GM23338 (cell line): ENCODE results near the gene SPHK1. TPM values are rescaled to one million over a fixed set of nuclear protein-coding genes. Genes with fewer than 3 reads are reported as not detected.

Experiments
- ATAC-seq: fragments of 200-7000 bp; cut with Tn5 transposase; 3 replicates; pipeline ENCODE4 v1.9.1; 2020
- DNase-seq: peaks from one replicate; pipeline ENCODE4 v3.0.0-alpha.2; 2015; ENCODE audit warnings: low spot score
- H2AFZ ChIP-seq: fragments of 200-600 bp; sonication (generic); 2 replicates; pipeline ENCODE4 v1.8.0; 2016; ENCODE audit warnings: antibody characterized with exemption, mild to moderate bottlenecking, moderate library complexity
- H3F3A ChIP-seq: fragments of 200-600 bp; sonication (generic); replicated peaks from 2 replicates; pipeline ENCODE4 v1.8.0; 2017; ENCODE audit warnings: antibody characterized with exemption, mixed run types, low read depth
- H3K27ac ChIP-seq: fragments of 200-600 bp; sonication (generic); 2 replicates; pipeline ENCODE4 v1.6.1; 2016; ENCODE audit warnings: low read depth
- H3K27me3 ChIP-seq: fragments of 200-600 bp; sonication (generic); 2 replicates; pipeline ENCODE4 v1.8.0; 2016; ENCODE audit warnings: mild to moderate bottlenecking, mixed run types, moderate library complexity; ENCODE audit not compliant: insufficient read depth
- H3K36me3 ChIP-seq: fragments of 200-600 bp; sonication (generic); 2 replicates; pipeline ENCODE4 v1.8.0; 2016; ENCODE audit warnings: mild to moderate bottlenecking; ENCODE audit not compliant: insufficient read depth
- H3K4me1 ChIP-seq: fragments of 200-600 bp; sonication (generic); 2 replicates; pipeline ENCODE4 v1.8.0; 2016; ENCODE audit warnings: mild to moderate bottlenecking, moderate library complexity; ENCODE audit not compliant: insufficient read depth
- H3K4me2 ChIP-seq: fragments of 200-600 bp; sonication (generic); 2 replicates; pipeline ENCODE4 v1.7.1; 2017; ENCODE audit warnings: mixed run types
- H3K4me3 ChIP-seq: fragments of 200-600 bp; sonication (generic); 2 replicates; pipeline ENCODE4 v1.6.1; 2016; ENCODE audit warnings: mixed run types
- H3K79me2 ChIP-seq: fragments of 200-600 bp; sonication (generic); replicated peaks from 2 replicates; pipeline ENCODE4 v1.8.0; 2017; ENCODE audit warnings: mild to moderate bottlenecking; ENCODE audit not compliant: insufficient read depth
- H3K9me2 ChIP-seq: fragments of 200-600 bp; sonication (generic); 2 replicates; pipeline ENCODE4 v1.8.0; 2017; ENCODE audit not compliant: insufficient read depth
- H4K20me1 ChIP-seq: fragments of 200-600 bp; sonication (generic); replicated peaks from 2 replicates; pipeline ENCODE4 v1.8.0; 2017; ENCODE audit warnings: mild to moderate bottlenecking; ENCODE audit not compliant: insufficient read depth
- H3K27ac Mint-ChIP-seq: 2 replicates; pipeline ENCODE4 v1.8.0; 2020; ENCODE audit warnings: inconsistent platforms, mild to moderate bottlenecking, moderate library complexity, mixed read lengths
- H3K27me3 Mint-ChIP-seq: 3 replicates; pipeline ENCODE4 v1.8.0; 2022; ENCODE audit warnings: low read depth, mild to moderate bottlenecking, moderate library complexity, mixed read lengths, inconsistent platforms; ENCODE audit not compliant: insufficient read depth, poor library complexity
- H3K36me3 Mint-ChIP-seq: 3 replicates; pipeline ENCODE4 v1.8.0; 2021; ENCODE audit warnings: low read depth, mild to moderate bottlenecking, inconsistent platforms, moderate library complexity, mixed read lengths
- H3K4me1 Mint-ChIP-seq: 3 replicates; pipeline ENCODE4 v1.8.0; 2020; ENCODE audit warnings: mild to moderate bottlenecking, inconsistent platforms, mixed read lengths
- H3K4me3 Mint-ChIP-seq: 3 replicates; pipeline ENCODE4 v1.8.0; 2021; ENCODE audit warnings: moderate library complexity, mild to moderate bottlenecking, inconsistent platforms, mixed read lengths
- H3K9me3 Mint-ChIP-seq: 3 replicates; pipeline ENCODE4 v1.8.0; 2020; ENCODE audit warnings: moderate library complexity, mild to moderate bottlenecking, inconsistent platforms, mixed read lengths
- CREB1 ChIP-seq: fragments of 250-450 bp; sonication (Bioruptor Pico); IDR thresholded peaks from 2 replicates; pipeline ENCODE4 v1.5.0; 2020; ENCODE audit warnings: low read depth, mild to moderate bottlenecking, moderate library complexity
- CTCF ChIP-seq, 2 experiments: fragments of 200-600 bp in 1 of 2; sonication (generic) in 1 of 2; conservative IDR thresholded peaks; 2 replicates each; pipeline versions ENCODE4 v1.5.1 to v1.6.1; 2016 to 2017; ENCODE audit warnings: antibody characterized with exemption in 2 of 2, low read depth in 2 of 2, mild to moderate bottlenecking in 2 of 2, moderate library complexity in 1 of 2
- ETS1 ChIP-seq: IDR thresholded peaks from 2 replicates; pipeline ENCODE4 v1.6.1; 2016; ENCODE audit warnings: antibody characterized with exemption
- EZH2 ChIP-seq: fragments of 200-600 bp; sonication (generic); IDR thresholded peaks from one replicate; pipeline ENCODE4 v1.8.0; 2017; ENCODE audit warnings: antibody characterized with exemption, mild to moderate bottlenecking, low read depth; ENCODE audit not compliant: unreplicated experiment
- EZH2phosphoT487 ChIP-seq: fragments of 200-600 bp; sonication (generic); IDR thresholded peaks from one replicate; pipeline ENCODE4 v1.8.1; 2018; ENCODE audit warnings: antibody characterized with exemption; ENCODE audit not compliant: unreplicated experiment
- JUNB ChIP-seq: IDR thresholded peaks from one replicate; pipeline ENCODE4 v1.6.1; 2016; ENCODE audit warnings: antibody characterized with exemption; ENCODE audit not compliant: unreplicated experiment
- NANOG ChIP-seq: IDR thresholded peaks from 2 replicates; pipeline ENCODE4 v1.6.1; 2016; ENCODE audit warnings: antibody characterized with exemption, borderline replicate concordance
- POLR2AphosphoS5 ChIP-seq: IDR thresholded peaks from 2 replicates; pipeline ENCODE4 v1.6.1; 2016; ENCODE audit warnings: antibody characterized with exemption, low read depth
- REST ChIP-seq: IDR thresholded peaks from one replicate; pipeline ENCODE4 v1.6.1; 2018; ENCODE audit warnings: antibody characterized with exemption; ENCODE audit not compliant: unreplicated experiment
- STAT1 ChIP-seq: IDR thresholded peaks from one replicate; pipeline ENCODE4 v1.6.1; 2016; ENCODE audit warnings: antibody characterized with exemption; ENCODE audit not compliant: unreplicated experiment
- ZNF114 ChIP-seq: fragments of 250-450 bp; sonication (Bioruptor Pico); IDR thresholded peaks from 2 replicates; pipeline ENCODE4 v1.5.0; 2020; ENCODE audit warnings: mild to moderate bottlenecking, moderate library complexity
- polyA plus RNA-seq: library from polyadenylated mRNA; unstranded; fragments of >200 nt; fragmentation: Nextera tagmentation; extraction: Ambion mirVana; gene quantifications from 2 replicates; pipeline ENCODE4 v1.2.1, GENCODE V29; 2016
- total RNA-seq: library from RNA; depleted of rRNA; stranded (reverse); fragments of >200 nt; shearing (Covaris generic); gene quantifications from 2 replicates; pipeline ENCODE4 v1.2.3, GENCODE V29; 2014

The SPHK1 gene
- total and polyA plus RNA-seq, 2 experiments from 2014 or later = 1.3 to 3.2 TPM

GRCh38 chr17:76341301-76341700, 43.1 kb upstream of the SPHK1 start:
- H3K4me3 ChIP-seq = no peak overlapping the region
- peaks cover 3% of the 10 kb centered on the region; the same call in 1 of the 2 replicates for H3K36me3 ChIP-seq
- ATAC-seq (no peak), DNase-seq (no peak)
- H3K4me1 ChIP-seq = no peaks in the 10 kb centered on the region
- H3F3A ChIP-seq = no peaks in the 10 kb centered on the region
- Mint-ChIP-seq H3K36me3 (peaks cover 36% of the 10 kb centered on the region), H3K9me3 (no peaks in the 10 kb centered on the region; the same call in 2 of the 3 replicates), H3K4me3 (no peak overlapping the region), H3K27ac (no peak overlapping the region), H3K27me3 (no peaks in the 10 kb centered on the region), H3K4me1 (no peaks in the 10 kb centered on the region)
- no peak overlapping the region for H2AFZ ChIP-seq
- no peak overlapping the region for H3K27ac ChIP-seq
- no peaks in the 10 kb centered on the region for H3K27me3 ChIP-seq
- TF ChIP-seq ETS1 (no peak), NANOG (no peak), CREB1 (CRISPR knock-in tag) (no peak), CTCF (conservative IDR thresholded peaks at IDR 0.05; ENCODE audit: low read depth in 2 of 2) (no peak), EZH2 (no peak), REST (no peak), STAT1 (no peak), POLR2AphosphoS5 (no peak), EZH2phosphoT487 (no peak), ZNF114 (no peak), JUNB (no peak)
- peaks cover 23% of the 10 kb centered on the region; the same call in 1 of the 2 replicates for H3K79me2 ChIP-seq
- peaks cover 2% of the 10 kb centered on the region; the same call in 1 of the 2 replicates for H4K20me1 ChIP-seq
- no peaks in the 10 kb centered on the region for H3K9me2 ChIP-seq
- no peak overlapping the region for H3K4me2 ChIP-seq
